GM19351 (cell line): Measurements from ENCODE around the gene MAP2.
A peak's percentile ranks its signal among the peaks of the same experiment; 100 is the strongest.

Source experiments
- ATAC-seq: cut with Tn5 transposase; IDR thresholded peaks from one replicate; pipeline ENCODE4 v1.9.1; 2021; ENCODE audit warnings: mild to moderate bottlenecking, moderate library complexity; ENCODE audit not compliant: unreplicated experiment

The MAP2 gene

GRCh38 chr2:209423562-209424198 is at the start of gene MAP2:
TSS of gene MAP2 (plus strand) at chr2:209424047. CDS start at chr2:209653171, 229,124 bp downstream.
- peak; percentile 97 for ATAC-seq

GRCh38 chr2:209376686-209377085 is 47.2 kb upstream of the MAP2 start:
- ATAC-seq = no peak

GRCh38 chr2:209380293-209380692 is 43.6 kb upstream of the MAP2 start:
- ATAC-seq = peak; percentile 99

- ATAC-seq = no peak
Observed at GRCh38 chr2:209381091-209381490, 42.8 kb upstream of the MAP2 start.

- ATAC-seq = no peak
Observed at GRCh38 chr2:209382775-209383174, 41.1 kb upstream of the MAP2 start.

GRCh38 chr2:209383212-209383611 is 40.6 kb upstream of the MAP2 start:
- ATAC-seq = no peak

- ATAC-seq = no peak
Observed at GRCh38 chr2:209387389-209387788, 36.5 kb upstream of the MAP2 start.

- ATAC-seq = no peak
Observed at GRCh38 chr2:209388446-209389037, 35.3 kb upstream of the MAP2 start.

GRCh38 chr2:209389171-209389618 is 34.7 kb upstream of the MAP2 start:
- no peak for ATAC-seq

- no peak for ATAC-seq
Observed at GRCh38 chr2:209390839-209391238, 33.0 kb upstream of the MAP2 start.

GRCh38 chr2:209391776-209392401 is 32.0 kb upstream of the MAP2 start:
- ATAC-seq = no peak

GRCh38 chr2:209395229-209395628 is 28.6 kb upstream of the MAP2 start:
- ATAC-seq = no peak

GRCh38 chr2:209395652-209396051 is 28.2 kb upstream of the MAP2 start:
- ATAC-seq = no peak

- ATAC-seq = no peak
Observed at GRCh38 chr2:209398463-209398862, 25.4 kb upstream of the MAP2 start.

- no peak for ATAC-seq
Observed at GRCh38 chr2:209401788-209402187, 22.1 kb upstream of the MAP2 start.

GRCh38 chr2:209411296-209411695 is 12.6 kb upstream of the MAP2 start:
- no peak for ATAC-seq

- no peak for ATAC-seq
Observed at GRCh38 chr2:209411718-209412117, 12.1 kb upstream of the MAP2 start.

GRCh38 chr2:209413311-209414014 is 10.4 kb upstream of the MAP2 start:
- no peak for ATAC-seq

GRCh38 chr2:209416913-209417312 is 6.9 kb upstream of the MAP2 start:
- no peak for ATAC-seq

- no peak for ATAC-seq
Observed at GRCh38 chr2:209422191-209422754, 1.6 kb upstream of the MAP2 start.

GRCh38 chr2:209424199-209424701 is 403 bp downstream of the MAP2 start:
- peak; percentile 15 for ATAC-seq
